ENCODE results near the gene ADAMTS16. TPM values are rescaled to one million over a fixed set of nuclear protein-coding genes. Genes with fewer than 3 reads are reported as not detected.

The ADAMTS16 gene
- total RNA-seq, 1 donor from 2014 or later = 4.1 TPM

DNA sequence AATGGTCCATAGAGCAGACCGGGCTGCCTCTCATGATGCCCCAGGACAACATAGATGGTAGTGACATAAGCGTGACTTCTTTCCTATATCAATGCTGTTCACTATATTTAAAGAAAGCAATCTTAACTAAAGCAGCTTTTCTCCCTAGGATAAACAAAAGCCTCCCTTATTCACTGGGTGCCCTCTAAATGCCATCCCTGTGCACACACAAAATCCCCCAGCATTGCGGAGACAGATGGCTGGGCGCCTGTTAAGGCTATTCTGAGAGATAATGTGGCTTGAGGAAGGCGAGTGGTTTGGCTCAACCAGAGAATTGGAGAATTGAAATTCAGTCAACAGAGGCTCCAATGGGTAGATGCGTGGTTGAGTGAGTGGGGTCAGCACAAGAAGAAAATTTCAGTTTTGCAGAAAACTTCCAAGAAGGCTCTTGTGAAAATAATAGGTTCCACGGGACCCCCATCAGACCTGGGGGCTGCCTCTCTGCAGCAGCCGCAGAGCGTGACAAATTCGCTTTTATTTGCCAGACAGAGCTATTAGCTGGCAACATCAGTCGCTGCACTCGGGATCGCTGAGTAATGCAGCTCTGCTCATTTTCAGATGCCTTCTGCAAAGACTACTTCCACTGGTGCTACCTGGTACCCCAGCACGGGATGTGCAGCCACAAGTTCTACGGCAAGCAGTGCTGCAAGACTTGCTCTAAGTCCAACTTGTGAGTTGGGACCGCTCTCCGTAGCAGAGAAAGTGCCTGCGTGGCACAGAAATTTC, 178.5 kb downstream of the ADAMTS16 start:
- Histone ChIP-seq H3F3A (ENCODE audit: low read depth) (no peaks in the 10 kb centered on the region), H3K4me2 (no peak overlapping the region), H3K4me3 (no peak overlapping the region), H3K9ac (no peak overlapping the region), H3K36me3 (no peaks in the 10 kb centered on the region), H4K20me1 (ENCODE audit: low read depth) (no peaks in the 10 kb centered on the region), H3K27me3 (no peaks in the 10 kb centered on the region), H3K9me3 (ENCODE audit: low read depth) (no peaks in the 10 kb centered on the region), H3K4me1 (peaks cover 7% of the 10 kb centered on the region), H3K27ac (no peak overlapping the region), H3K79me2 (ENCODE audit: low read depth) (no peaks in the 10 kb centered on the region), H2AFZ (replicated peaks) (no peak overlapping the region)
- Mint-ChIP-seq H3K27me3 (ENCODE audit: insufficient read depth, low read depth) (peaks cover 3% of the 10 kb centered on the region), H3K4me1 (peaks cover 31% of the 10 kb centered on the region), H3K4me3 (peak overlapping the region; percentile 57), H3K27ac (peak overlapping the region; percentile 14), H3K36me3 (no peaks in the 10 kb centered on the region), H3K9me3 (peaks cover 4% of the 10 kb centered on the region)
- no peak for DNase-seq (ENCODE audit: low spot score)
- TF ChIP-seq EZH2 (IDR thresholded peaks at IDR 0.05) (no peak), CTCF (IDR thresholded peaks at IDR 0.05) (no peak), EZH2phosphoT487 (IDR thresholded peaks at IDR 0.05) (no peak)

GRCh38 chr5:5320062-5320805, 180.1 kb downstream of the ADAMTS16 start:
- no peaks in the 10 kb centered on the region for H3K9me3 ChIP-seq (ENCODE audit: low read depth)
- TF ChIP-seq CTCF (IDR thresholded peaks at IDR 0.05) (no peak), EZH2 (IDR thresholded peaks at IDR 0.05) (no peak), EZH2phosphoT487 (IDR thresholded peaks at IDR 0.05) (no peak)
- H3F3A ChIP-seq (ENCODE audit: low read depth) = no peaks in the 10 kb centered on the region
- no peaks in the 10 kb centered on the region for H3K36me3 Mint-ChIP-seq
- no peak overlapping the region for H2AFZ ChIP-seq (replicated peaks)
- peaks cover 5% of the 10 kb centered on the region for H3K4me1 ChIP-seq
- no peak overlapping the region for H3K27ac Mint-ChIP-seq
- no peak overlapping the region for H3K4me3 ChIP-seq
- H3K4me3 Mint-ChIP-seq = no peak overlapping the region
- no peaks in the 10 kb centered on the region for H3K36me3 ChIP-seq
- no peaks in the 10 kb centered on the region for H3K79me2 ChIP-seq (ENCODE audit: low read depth)
- H3K4me1 Mint-ChIP-seq = peaks cover 22% of the 10 kb centered on the region
- H3K27me3 ChIP-seq = no peaks in the 10 kb centered on the region
- H3K9me3 Mint-ChIP-seq = peaks cover 5% of the 10 kb centered on the region
- H3K9ac ChIP-seq = no peak overlapping the region
- H3K4me2 ChIP-seq = no peak overlapping the region
- H3K27me3 Mint-ChIP-seq (ENCODE audit: insufficient read depth, low read depth) = peaks cover 2% of the 10 kb centered on the region
- no peak for DNase-seq (ENCODE audit: low spot score)
- no peak overlapping the region for H3K27ac ChIP-seq
- no peaks in the 10 kb centered on the region for H4K20me1 ChIP-seq (ENCODE audit: low read depth)

DNA sequence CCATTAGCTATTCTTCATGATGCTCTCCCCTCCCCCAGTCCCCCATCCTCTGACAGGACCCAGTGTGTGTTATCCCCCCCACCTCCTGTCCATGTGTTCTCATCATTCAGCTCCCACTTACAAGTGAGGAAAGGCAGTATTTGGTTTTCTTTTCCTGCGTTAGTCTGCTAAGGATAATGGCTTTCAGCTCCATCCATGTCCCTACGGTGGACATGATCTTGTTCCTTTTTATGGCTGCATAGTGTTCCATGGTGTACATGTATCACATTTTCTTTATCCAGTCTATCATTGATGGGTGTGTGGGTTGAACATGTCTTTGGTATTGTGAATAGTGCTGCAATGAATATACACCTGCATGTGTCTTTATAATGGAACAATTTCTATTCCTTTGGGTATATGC, 181.0 kb downstream of the ADAMTS16 start:
- peaks cover 31% of the 10 kb centered on the region for H3K4me1 Mint-ChIP-seq
- Histone ChIP-seq H3K27ac (no peak overlapping the region), H2AFZ (replicated peaks) (no peak overlapping the region), H3K27me3 (no peaks in the 10 kb centered on the region), H3K4me1 (peaks cover 13% of the 10 kb centered on the region), H3K9me3 (ENCODE audit: low read depth) (no peaks in the 10 kb centered on the region), H3K9ac (no peak overlapping the region), H3K4me2 (no peak overlapping the region), H3F3A (ENCODE audit: low read depth) (no peaks in the 10 kb centered on the region), H3K79me2 (ENCODE audit: low read depth) (no peaks in the 10 kb centered on the region), H3K4me3 (no peak overlapping the region), H3K36me3 (no peaks in the 10 kb centered on the region), H4K20me1 (ENCODE audit: low read depth) (no peaks in the 10 kb centered on the region)
- H3K27me3 Mint-ChIP-seq (ENCODE audit: insufficient read depth, low read depth) = peaks cover 2% of the 10 kb centered on the region
- no peak overlapping the region for H3K4me3 Mint-ChIP-seq
- peaks cover 6% of the 10 kb centered on the region for H3K9me3 Mint-ChIP-seq
- H3K27ac Mint-ChIP-seq = no peak overlapping the region
- H3K36me3 Mint-ChIP-seq = no peaks in the 10 kb centered on the region
- no peak for TF ChIP-seq CTCF (IDR thresholded peaks at IDR 0.05)
- no peak for TF ChIP-seq EZH2phosphoT487 (IDR thresholded peaks at IDR 0.05)
- no peak for TF ChIP-seq EZH2 (IDR thresholded peaks at IDR 0.05)
- DNase-seq (ENCODE audit: low spot score) = no peak

Data from neural progenitor cell (in vitro differentiated cells).